Adipose tissue (tissue), 3 donors: Measurements from ENCODE around the gene ENTPD2. TPM values are rescaled to one million over a fixed set of nuclear protein-coding genes. Genes with fewer than 3 reads are reported as not detected.
"Not testable (repeated sequence)": the region's sequence is repeated elsewhere in the genome, so short reads cannot be mapped to it uniquely, and the experiment has no call there.

Experiments used
- H3K27ac ChIP-seq: one replicate; pipeline ENCODE4 v1.5.1; 2013; ENCODE audit warnings: low read depth, low read length
- WGBS, 3 donors: extraction: QIAGEN DNeasy Blood & Tissue Kit; methylation state at CpG; one replicate each; pipeline ENCODE4 v1.1.7; 2013; 5-methylcytosine and 5-hydroxymethylcytosine counted together
- polyA plus RNA-seq, 3 donors: library from polyadenylated mRNA; stranded (reverse); fragments of 200-250 nt; gene quantifications; one replicate each; pipeline ENCODE4 v1.2.3, GENCODE V29; 2013
- donor health status: healthy with polysubstance abuse.
- donor health status: Bipolar disorder and iron deficiency.
- donor health status: healthy.

Gene ENTPD2
- polyA plus RNA-seq, 3 donors = 0.61 to 1.6 (median 1.3) TPM

DNA sequence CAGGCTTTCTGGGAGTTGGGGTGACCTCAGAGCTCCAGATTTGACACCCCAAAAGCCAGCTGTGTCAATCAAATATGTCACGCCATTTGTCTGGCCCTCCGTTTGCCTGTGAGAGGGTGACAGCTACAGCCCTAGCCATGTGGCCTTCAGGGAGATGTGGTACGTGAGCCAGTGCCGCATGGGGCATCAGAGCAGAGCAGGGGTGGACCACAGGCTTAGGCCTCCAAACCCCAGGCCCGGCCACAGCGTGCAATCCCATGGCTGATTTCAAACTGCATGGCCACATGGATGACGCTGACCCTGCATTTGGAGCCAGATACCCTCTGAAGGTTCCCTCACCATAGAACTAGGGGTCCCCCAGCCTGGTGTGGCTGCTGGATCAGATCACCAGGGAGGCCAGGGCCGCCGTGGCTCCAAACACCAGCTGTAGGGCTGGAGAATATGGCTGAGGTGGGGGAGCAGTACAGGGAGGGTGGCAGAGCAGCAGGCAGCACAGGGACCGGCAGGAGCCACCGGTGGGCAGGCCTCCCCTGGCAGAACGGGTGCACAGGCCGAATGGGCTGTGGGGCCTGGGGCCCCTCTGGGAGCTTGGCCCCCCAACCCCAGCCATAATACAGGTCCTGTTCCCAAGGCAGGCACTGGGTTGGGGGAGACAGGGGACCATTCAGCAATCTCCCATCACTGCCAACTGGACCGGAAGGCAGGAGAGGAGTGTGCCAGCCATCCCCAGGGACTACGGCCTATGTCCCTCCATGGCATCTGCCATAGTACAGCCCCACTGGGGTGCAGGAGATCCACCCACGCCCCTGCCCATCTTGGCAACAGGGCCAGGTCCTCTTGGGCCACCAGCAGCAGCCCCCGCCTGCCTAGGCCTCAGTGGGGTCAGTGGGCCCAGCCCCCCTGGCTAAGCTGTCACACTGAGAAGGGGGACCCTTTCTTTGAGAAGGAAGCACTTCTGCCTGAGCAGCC lies 15.0 kb upstream of the ENTPD2 start:
- WGBS, 3 donors = 88 to 94% (median 90%) methylated on average over 17 of the region's 17 CpGs
- no peak overlapping the region for H3K27ac ChIP-seq

DNA sequence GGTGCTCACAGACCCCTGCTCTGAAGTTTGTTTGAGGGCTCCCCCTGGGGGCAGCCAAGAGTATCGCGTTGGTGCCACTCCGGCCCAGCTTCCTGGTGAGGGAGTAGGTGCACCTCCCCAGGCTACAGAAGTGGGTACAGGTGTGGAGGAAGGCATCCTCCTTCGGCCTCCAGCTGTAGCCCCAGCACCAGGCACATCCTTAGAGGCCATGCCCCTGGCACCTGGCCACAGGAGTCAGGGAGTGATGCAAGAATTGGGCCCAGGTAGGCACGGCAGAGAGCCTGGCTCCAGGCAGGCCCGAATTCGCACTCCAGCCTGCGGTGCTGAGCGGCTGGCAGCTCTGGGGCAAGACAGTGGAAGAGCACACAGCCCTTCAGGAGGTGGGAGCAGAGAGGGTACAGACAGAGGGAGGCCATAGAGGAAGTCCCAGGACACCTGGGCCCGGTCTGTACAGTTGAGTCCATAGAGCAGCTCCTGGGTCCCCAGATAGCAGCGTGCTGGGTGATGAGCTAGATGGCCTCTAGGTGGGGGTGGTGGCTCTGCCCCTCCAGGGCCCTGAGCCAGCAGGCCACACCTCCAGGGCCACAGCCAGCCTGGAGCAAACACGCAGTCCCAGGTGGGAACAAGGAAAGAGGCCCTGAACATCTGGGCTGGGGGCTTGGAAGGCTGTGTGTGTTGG lies 14.1 kb upstream of the ENTPD2 start:
- 55 to 59% (median 57%) methylated on average over 12 of the region's 12 CpGs for WGBS, 3 donors
- no peak overlapping the region for H3K27ac ChIP-seq

DNA sequence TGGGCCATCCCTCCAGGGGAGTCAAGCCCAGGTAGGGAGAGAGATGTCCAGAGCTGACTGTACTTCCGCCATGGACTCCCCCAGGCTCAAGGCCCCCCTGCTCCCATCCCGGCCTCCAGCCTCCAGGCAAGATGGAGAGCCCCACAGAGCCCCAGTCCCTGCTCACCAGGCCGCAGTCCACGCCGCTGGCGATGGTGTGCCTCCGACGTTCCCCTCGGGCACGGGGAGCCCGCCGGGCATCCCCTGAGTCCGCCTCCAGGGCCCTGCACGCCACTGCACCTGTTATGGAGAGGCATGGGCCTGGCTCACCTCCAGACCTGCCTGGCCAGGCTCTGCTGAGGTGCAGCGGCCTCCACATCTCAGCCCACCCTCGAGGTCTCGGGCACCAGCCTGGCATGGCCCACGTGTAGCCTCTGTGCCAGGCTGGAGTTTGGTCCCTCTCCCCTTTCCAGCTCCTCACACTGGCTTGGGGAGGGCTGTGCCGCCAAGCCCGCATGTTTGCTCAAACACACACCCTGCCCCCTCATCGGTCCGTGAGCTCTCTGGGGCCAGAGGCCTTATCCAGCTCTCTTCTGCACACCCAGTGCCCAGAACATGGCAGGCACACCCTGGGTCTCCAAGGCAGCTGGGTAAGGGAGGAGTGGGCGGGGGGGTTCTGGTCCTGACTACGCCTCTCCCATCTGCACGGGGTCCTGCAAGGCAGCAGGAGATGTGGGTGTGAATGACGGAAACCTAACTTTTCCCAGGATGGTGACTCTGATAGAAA lies 12.4 kb upstream of the ENTPD2 start:
- WGBS, 3 donors = 88 to 90% (median 89%) methylated on average over 26 of the region's 26 CpGs
- H3K27ac ChIP-seq = no peak overlapping the region

DNA sequence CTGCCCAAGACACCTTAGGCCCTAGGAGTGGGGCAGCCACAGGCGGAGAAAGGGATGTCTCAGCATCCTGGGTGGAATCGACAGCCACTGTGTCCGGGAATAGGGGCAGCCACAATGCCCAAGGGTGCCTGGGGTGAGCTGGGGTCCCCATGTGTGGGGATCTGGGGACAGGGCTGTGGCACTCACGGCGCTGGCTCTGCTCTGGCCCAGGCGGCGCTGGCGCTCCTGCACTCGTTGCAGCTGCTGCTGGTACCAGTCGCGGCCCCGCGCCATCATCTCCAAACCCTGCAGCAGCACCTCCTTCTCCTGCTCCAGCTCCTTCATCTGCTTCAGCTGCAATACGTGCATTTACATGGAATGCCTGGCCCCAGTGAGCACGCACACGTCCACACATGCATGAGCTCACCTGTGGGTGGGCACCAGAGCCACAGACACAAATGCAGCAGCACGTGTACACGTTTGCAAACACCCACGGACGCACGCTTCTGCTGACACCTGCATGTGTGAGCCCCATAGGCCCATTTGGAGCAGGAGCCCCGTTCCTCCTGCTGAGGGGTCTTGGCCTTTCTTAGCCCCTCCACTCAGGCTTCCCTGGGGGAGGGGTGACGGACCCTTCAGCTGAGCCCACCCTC lies 11.6 kb upstream of the ENTPD2 start:
- H3K27ac ChIP-seq = no peak overlapping the region
- 92 to 95% (median 95%) methylated on average over 23 of the region's 23 CpGs for WGBS, 3 donors

DNA sequence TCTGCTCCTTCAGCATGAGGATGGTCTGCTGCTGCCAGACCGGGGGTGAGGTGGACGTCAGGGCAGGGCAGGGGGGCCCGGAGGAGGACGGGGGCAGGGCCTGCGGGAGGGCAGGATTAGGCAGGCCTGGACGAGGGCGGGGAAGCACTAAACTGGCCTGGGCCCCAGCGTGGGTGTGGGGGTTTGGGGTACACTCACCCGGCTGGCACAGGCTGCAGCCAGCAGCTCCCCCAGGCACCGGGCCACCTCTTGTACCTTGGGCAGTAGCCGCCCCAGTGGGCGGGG lies 11.0 kb upstream of the ENTPD2 start:
- H3K27ac ChIP-seq = no peak overlapping the region
- WGBS, 3 donors = 84 to 93% (median 84%) methylated on average over 11 to 12 of the region's 12 CpGs

DNA sequence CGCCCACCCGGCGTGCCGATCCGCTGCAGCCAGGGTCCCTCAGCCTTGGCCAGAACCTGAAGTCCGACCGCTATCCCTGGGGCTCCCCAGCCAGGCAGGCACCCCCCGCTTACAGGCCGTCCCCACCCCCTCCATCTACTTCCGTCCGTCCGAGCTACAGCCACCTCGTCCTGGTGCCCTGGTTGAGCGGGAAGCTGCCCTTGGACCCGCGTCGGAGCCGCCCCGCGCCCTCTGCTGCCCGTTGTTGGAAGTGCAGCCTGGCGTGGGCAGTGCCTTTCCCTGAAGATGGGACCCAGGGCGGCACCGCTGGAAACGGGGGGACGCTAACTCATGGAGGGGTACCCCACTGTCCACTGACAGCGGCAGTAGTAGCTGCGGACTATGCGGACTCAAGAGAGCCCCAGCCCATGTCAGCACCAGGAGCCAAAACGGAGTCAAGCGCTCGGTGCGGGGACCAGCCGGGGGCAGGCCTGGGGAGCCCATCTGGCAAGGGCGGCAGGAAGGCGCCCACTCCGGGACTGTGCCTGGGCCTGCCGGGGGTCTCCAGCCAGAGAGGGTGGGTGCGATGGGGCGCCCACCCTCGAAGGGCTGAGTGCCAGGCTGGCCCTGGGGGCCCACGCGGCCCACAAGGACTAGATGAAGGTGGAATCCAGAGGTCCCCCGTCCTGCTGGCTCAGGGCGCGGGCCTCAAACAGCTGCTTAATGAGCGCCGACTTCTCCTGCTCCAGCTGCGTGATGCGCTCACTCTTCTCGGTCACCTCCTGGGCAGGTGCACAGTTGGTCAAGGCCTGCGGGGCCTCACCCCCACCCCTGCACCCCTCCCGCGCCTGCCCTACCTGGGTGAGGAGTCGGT lies 10.4 kb upstream of the ENTPD2 start:
- 46 to 51% (median 48%) methylated on average over 53 to 55 of the region's 55 CpGs for WGBS, 3 donors
- H3K27ac ChIP-seq = no peak overlapping the region

DNA sequence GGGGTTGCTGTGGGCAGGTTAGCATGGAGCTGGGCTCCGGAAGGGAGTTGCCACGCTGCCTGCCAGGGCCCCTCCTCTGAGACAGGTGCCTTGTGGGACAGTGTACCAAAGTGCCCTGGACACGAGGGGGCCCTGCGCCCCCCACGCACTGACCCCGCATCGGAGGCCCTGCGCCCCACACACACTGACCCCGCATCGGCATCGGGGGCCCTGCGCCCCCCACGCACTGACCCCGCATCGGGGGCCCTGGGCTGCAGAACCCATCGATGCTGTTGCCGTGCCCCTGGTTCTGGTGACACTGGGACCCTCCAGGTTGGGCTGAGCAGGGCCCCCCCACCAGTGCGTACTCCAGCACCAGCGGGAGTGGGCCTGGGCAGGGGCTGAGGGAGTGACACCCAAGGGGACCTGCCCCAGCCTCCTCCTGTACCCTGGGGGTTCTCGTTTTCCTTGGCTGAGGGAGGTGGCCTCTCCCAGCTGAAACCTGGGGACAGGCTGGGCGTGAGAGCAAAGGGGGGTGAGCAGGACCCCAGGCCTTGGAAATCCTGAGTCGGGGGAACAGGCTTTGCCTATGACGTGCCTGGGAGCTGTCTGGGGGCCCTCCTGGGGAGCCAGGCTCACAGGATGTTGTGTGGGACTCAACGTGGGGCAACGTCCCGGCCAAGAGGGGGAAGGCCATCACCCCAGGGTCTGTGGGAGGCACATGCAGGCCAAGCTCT lies 9.6 kb upstream of the ENTPD2 start:
- H3K27ac ChIP-seq = no peak overlapping the region
- WGBS, 3 donors = 81 to 85% (median 83%) methylated on average over 19 to 26 of the region's 26 CpGs

DNA sequence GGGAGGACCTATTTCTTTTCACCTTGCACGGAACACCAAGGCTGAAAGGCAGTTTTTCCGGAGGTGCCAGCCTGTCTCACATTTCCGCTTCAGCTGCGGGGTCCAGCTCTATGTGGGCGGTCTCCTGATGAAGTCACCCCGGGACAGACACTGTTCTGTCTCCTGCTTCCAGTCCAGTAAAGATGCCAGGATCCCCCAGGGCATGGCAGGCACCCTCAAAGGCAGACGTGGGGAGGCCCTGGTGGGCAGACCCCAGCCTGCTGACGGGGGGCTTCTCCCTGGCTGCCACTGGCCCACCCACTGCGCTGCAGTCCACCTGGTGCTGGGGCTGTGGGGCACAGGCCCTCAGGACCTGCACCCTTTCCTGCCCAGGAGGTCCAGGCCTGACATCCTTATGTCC lies 8.9 kb upstream of the ENTPD2 start:
- H3K27ac ChIP-seq = not testable (repeated sequence)
- WGBS, 3 donors = 87 to 98% (median 97%) methylated on average over 5 to 7 of the region's 9 CpGs

DNA sequence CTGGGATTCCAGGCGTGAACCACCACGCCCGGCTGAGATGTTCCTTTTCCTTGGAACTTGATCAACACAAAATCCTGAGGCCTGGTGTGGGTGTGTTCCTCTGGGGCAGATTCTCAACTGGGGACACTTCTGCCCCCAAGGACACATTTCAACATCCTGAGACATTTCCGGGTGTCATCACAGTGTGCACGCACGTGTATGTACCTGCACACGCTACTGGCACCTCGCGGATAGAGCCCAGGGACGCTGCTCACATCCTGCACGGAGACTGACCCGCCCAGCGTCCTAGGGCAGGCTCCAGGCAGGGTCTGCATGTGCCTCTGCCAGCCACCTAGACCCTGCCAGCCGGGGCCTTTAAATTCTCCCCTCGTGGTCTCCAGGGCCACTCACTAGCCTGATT lies 8.5 kb upstream of the ENTPD2 start:
- H3K27ac ChIP-seq = no peak overlapping the region

DNA sequence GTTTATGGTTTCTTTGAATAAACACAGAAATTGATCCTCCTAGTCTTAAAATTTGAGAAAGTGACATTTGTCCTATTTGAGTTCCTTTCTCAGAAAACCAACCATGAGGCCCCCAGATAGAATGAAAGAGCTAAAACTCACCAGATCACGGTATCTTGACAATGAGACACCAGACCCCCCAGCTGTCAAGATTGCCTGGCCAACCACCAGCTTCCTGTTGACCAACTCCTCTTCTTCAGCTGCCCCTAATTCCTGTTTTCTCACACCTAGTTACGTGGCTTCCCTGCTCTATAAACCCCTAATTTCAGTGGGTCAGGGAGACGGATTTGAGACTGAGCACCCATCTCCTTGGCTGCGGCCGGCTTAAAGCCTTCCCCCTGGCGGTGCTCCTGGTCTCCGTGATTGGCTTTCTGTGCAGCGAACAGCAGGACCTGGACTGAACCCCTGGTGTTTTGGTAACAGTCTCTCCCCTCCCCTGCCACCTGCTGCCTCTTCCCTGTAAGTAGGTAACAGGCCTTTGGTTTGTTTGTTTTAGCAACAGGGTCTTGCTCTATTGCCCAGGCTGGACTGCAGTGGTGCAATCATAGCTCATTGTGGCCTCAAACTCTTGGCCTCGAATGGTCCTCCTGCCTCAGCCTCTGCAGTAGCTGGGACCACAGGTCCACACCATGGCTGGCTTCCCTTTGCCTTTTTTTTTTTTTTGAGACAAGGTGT lies 4.8 kb upstream of the ENTPD2 start:
- H3K27ac ChIP-seq = no peak overlapping the region
- WGBS, 3 donors = 82 to 90% (median 85%) methylated on average over 9 of the region's 9 CpGs

More for the DNA sequence above, 8.5 kb upstream of the ENTPD2 start:
- WGBS, 3 donors = 80 to 93% (median 81%) methylated on average over 15 of the region's 15 CpGs

DNA sequence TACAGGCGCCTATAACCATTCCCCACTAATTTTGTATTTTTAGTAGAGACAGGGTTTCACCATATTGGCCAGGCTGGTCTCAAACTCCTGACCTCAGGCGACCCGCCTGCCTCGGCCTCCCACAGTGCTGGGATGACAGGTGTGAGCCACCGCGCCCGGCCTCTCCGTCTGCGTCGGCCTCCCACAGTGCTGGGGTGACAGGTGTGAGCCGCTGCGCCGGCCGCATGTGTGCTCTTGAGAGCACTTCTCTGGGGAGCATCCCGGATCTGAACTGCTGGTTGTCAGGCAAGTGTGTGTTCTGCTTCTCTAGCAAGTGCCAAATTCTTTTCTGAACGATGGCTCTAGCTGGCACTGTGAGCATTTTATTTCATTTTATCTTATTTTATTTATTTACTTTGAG lies 3.7 kb upstream of the ENTPD2 start:
- H3K27ac ChIP-seq = no peak overlapping the region
- 73 to 83% (median 79%) methylated on average over 16 of the region's 16 CpGs for WGBS, 3 donors

DNA sequence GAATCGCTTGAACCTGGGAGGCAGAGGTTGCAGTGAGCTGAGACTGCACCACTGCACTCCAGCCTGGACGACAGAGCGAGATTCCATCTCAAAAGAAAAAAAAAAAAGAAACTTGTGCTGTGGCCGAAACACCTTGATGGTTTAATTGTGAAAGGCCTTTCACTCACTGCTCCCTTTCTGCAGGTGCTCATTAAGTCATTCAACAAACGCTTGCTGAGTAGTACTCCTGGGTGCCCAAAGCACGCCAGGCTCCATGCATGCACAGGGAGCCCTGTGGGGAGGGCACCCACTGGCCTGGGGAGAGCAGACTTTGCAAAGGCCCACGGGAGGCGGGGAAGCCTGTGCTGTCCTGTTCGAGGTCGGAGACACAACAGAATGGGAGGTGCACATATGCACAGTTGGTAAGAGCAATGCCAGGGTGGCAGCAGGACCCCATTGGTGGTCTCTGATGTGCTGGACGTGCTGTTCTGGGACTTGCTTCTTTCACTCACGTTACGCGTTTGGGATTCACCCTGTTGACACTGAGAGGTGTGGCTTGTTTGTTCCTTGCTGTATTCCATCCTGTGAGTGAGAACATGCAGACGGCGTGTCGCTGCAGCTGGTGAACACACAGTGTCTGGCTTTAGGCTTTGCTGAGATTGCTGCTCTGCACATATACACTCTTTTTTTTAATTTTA lies 3.0 kb upstream of the ENTPD2 start:
- WGBS, 3 donors = 78 to 84% (median 80%) methylated on average over 17 of the region's 17 CpGs

DNA sequence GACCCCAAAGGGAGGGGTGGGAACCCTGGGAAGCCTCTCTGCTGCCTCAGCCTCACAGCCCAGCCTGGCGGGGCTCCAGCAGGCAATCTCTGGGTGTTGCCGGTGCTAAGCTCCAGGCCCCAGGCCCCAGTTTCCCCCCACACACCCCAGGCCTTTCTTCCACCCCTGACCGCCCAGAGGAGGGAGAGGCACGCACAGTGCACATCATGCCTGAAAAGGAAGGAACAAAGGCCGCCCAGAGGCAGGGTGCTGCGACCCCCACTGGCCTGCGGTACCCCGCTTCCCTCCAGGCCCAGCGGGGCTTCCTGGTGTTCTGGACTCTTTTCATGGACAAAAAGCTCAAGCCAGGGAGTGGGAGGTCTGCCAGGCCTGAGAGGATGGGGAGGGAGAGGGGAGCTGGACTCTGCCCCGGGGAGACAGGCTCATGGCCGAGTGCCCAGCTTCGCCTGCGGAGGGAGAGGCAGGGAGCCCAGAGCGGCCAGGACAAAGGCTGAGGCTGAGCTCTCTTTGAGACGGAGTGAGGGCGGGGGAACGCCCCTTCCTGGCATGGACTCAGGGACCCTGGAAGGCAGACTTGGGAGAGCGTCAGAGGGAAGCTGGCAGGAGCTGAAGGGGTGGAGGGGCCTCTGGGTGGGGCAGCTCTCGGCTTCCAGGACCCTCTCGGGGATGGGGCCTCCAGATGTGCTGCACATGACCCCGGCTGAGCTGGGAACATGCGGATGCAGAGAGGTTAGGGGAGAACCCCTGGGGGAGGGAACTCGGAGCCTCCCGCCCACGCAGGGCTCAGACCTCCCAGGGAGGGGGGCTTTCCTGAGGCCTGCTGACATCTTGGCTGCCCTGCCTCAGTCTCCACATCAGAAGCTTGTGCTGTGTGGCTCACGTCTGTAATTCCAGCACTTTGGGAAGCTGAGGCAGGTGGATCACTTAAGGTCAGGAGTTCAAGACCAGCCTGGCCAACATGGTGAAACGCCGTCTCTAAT lies 1.8 kb upstream of the ENTPD2 start:
- 15 to 36% (median 34%) methylated on average over 28 of the region's 28 CpGs for WGBS, 3 donors

More for the DNA sequence above, 3.0 kb upstream of the ENTPD2 start:
- H3K27ac ChIP-seq = no peak overlapping the region

DNA sequence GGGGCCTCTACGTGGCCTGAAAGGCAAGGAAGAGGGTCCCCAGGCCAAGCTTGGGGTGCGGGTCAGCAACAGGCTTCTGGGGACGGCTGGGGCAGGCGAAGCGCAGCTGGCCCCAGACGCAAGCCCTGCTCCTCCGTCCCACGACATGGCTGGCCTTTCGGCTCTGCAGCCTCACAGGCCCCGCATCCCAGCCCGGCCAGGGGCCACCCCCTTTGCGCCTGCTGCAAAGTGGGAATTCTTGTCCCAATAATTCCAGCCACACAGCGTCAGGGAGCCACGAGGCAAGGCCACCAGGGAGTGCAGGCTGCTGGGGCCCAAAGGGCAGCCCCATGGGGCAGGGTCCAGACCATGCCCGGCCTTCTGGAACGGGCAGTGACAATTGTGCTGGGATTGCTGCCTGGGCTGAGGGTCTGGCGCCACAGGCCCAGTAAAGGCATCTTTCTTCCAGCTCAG lies 1.1 kb upstream of the ENTPD2 start:
- H3K27ac ChIP-seq = no peak overlapping the region
- WGBS, 3 donors = 51 to 68% (median 63%) methylated on average over 15 to 17 of the region's 17 CpGs

More for the DNA sequence above, 1.8 kb upstream of the ENTPD2 start:
- H3K27ac ChIP-seq = no peak overlapping the region
